Astrocyte (in vitro differentiated cells and primary cell): Measurements from ENCODE around the gene FBXL13.

ENCODE experiments used
- CTCF ChIP-seq: IDR thresholded peaks from 2 replicates; pipeline ENCODE4 v1.5.1; 2011; ENCODE audit warnings: low read depth, mild to moderate bottlenecking, inconsistent platforms, low read length, moderate library complexity; ENCODE audit not compliant: insufficient read depth
- EZH2 ChIP-seq: IDR thresholded peaks from 2 replicates; pipeline ENCODE4 v1.6.1; 2012; ENCODE audit warnings: mild to moderate bottlenecking, low read length, inconsistent platforms; ENCODE audit not compliant: insufficient read depth

GRCh38 chr7:102874966-102875365, 199.6 kb downstream of the FBXL13 start:
- no peak for TF ChIP-seq CTCF
- no peak for TF ChIP-seq EZH2
